ENCODE results near the gene SSH2.

DNA sequence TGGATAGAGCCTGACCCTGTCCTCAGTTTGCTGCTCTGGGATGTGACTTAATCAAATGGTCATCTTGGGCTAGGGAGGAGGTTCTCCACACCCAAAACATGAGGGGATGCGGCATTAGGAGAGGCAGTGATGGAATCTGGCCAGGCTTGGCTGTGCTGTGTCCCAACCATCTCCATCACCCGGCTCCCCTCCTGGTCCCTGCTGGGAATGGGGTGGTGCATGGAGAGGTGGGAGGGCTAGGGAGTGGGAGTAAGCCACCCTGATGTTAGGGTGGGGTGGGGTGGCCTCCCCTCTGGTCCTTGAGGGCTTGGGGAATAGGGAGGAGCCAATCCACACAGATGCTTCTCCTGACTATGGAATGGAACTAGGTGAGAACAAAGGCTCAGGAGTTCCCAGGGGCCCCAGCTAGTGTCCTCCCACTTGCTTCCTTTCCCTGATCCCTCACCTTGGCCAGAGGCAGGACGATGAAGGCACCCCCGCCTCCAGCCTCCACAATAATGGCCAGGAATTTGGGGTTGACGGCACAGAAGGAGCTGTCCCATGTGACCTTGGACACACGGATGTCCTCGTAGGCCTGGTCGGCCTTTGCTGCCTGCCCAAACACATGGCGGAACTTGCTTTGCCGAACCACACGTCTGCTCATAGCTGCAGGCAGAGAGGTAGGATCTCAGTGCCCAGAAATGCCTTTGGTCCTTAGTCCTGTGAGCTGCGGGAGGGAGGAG lies 309.1 kb downstream of the SSH2 start:
- TF ChIP-seq, protein P1, sequence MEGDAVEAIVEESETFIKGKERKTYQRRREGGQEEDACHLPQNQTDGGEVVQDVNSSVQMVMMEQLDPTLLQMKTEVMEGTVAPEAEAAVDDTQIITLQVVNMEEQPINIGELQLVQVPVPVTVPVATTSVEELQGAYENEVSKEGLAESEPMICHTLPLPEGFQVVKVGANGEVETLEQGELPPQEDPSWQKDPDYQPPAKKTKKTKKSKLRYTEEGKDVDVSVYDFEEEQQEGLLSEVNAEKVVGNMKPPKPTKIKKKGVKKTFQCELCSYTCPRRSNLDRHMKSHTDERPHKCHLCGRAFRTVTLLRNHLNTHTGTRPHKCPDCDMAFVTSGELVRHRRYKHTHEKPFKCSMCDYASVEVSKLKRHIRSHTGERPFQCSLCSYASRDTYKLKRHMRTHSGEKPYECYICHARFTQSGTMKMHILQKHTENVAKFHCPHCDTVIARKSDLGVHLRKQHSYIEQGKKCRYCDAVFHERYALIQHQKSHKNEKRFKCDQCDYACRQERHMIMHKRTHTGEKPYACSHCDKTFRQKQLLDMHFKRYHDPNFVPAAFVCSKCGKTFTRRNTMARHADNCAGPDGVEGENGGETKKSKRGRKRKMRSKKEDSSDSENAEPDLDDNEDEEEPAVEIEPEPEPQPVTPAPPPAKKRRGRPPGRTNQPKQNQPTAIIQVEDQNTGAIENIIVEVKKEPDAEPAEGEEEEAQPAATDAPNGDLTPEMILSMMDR (conservative IDR thresholded peaks at IDR 0.05; ENCODE audit: low read length), result no peak
- no peak for TF ChIP-seq EZH2phosphoT487 (IDR thresholded peaks at IDR 0.05; ENCODE audit: borderline replicate concordance, low read depth, low read length)

Measured in OCI-LY7 (cell line).